Measurements from ENCODE around the gene SIAH1. TPM values are rescaled to one million over a fixed set of nuclear protein-coding genes. Genes with fewer than 3 reads are reported as not detected.
A peak's percentile ranks its signal among the peaks of the same experiment; 100 is the strongest.

Gene SIAH1
- total and polyA plus RNA-seq, 2 of the 8 experiments (the other 6 are each of a cell fraction or from before 2014, with no cell fraction given) = 19.5 to 33.9 TPM

DNA sequence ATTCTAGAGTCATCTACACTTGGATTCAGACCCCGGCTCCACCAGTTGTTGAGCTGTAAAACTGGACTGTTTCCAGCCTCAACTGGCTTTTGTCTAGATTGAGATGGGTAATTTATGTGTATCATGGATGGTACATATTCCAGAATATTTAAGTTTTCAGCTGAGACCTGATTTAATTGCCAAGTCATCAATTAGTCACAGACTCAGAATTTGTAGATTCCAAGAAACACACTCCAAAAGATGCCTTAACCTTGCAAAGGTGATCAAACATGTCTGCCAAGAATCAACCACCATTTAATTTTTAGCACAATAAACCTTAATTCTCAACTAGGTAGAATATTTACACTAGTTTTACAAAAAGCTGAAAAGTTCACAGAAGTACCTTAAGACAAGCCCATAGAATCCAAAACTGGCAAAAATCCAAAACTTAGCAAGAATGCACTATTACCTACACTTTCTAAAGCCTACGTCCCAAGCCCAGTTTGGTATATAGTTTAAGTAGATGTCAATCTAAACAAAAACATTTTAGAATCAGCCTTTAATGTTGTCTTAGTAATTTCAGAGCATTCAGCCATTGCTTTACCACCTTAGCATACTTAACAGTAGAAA, 17.7 kb downstream of the SIAH1 start:
- H3K4me2 ChIP-seq (ENCODE audit: insufficient read depth in 1 of 2, low read depth in 2 of 2, low read length in 2 of 2) = no peak overlapping the region
- no peak overlapping the region for H2BK20ac ChIP-seq (ENCODE audit: low read length)
- H3K9me3 ChIP-seq (ENCODE audit: insufficient read depth in 2 of 2, low read depth in 1 of 2, low read length in 1 of 2) = no peaks in the 10 kb centered on the region
- ChIA-PET CTCF (ENCODE audit: partially characterized antibody) (interaction anchor here (1.1 to 1.8 kb wide), 2 partner anchors 15 to 174 kb away, joined by 3 to 5 read pairs; no protein-coding TSS in a partner anchor), POLR2A (ENCODE audit: partially characterized antibody) (interaction anchor here (1.2 to 8.9 kb wide), 7 partner anchors 7 to 161 kb away, joined by 3 to 156 read pairs (median 17); partner anchors contain the start of gene SIAH1)
- H3K23me2 ChIP-seq (ENCODE audit: low read depth, low read length) = peaks cover 7% of the 10 kb centered on the region
- H3K79me1 ChIP-seq (ENCODE audit: low read depth, low read length) = peaks cover 11% of the 10 kb centered on the region
- no peak overlapping the region for H3K56ac ChIP-seq (replicated peaks; ENCODE audit: insufficient read length, low read depth, low read length)
- no peak overlapping the region for H3K9ac ChIP-seq (replicated peaks in 1 of 4; ENCODE audit: extremely low read depth in 1 of 4, low read depth in 3 of 4, low read length in 3 of 4)
- no peak overlapping the region for H2BK15ac ChIP-seq (ENCODE audit: low read length)
- no peaks in the 10 kb centered on the region for H3K36me3 ChIP-seq (ENCODE audit: control insufficient read depth in 2 of 4, insufficient read depth in 4 of 4, low read length in 3 of 4)
- FAIRE-seq (no peak), DNase-seq (ENCODE audit: low read depth in 1 of 2, low spot score in 2 of 2) (no peak)
- H4K91ac ChIP-seq (replicated peaks; ENCODE audit: insufficient read length, low read length) = no peak overlapping the region
- H3K4ac ChIP-seq (replicated peaks; ENCODE audit: insufficient read length, low read depth, low read length) = no peak overlapping the region
- TF ChIP-seq MAFK (IDR thresholded peaks at IDR 0.05; ENCODE audit: low read depth, low read length) (peak; percentile 56; the same call in 1 of the 2 replicates), EZH2 (IDR thresholded peaks at IDR 0.05; ENCODE audit: low read depth, low read length, severe bottlenecking) (no peak)
- H3K18ac ChIP-seq (ENCODE audit: extremely low read depth, low read length) = no peak overlapping the region
- no peak overlapping the region for H3K23ac ChIP-seq (ENCODE audit: insufficient read length)
- no peak overlapping the region for H2BK12ac ChIP-seq (ENCODE audit: low read depth, low read length)
- no peak overlapping the region for H3K4me3 ChIP-seq (ENCODE audit: extremely low read depth in 1 of 4, insufficient read depth in 2 of 4, low read depth in 3 of 4, low read length in 4 of 4)
- no peak overlapping the region for H3K14ac ChIP-seq (ENCODE audit: insufficient read length)
- H2BK5ac ChIP-seq (ENCODE audit: low read depth, low read length) = no peak overlapping the region
- no peak overlapping the region for H2BK120ac ChIP-seq (replicated peaks; ENCODE audit: low read depth, low read length)
- peaks cover 11 to 21% of the 10 kb centered on the region in 2 experiments for H4K20me1 ChIP-seq (replicated peaks in 1 of 2; ENCODE audit: control insufficient read depth in 1 of 2, insufficient read depth in 2 of 2, low read length in 2 of 2)
- no peak overlapping the region for H3K27ac ChIP-seq (ENCODE audit: low read depth, low read length)
- peaks cover 2 to 11% (median 6%) of the 10 kb centered on the region in 4 experiments; a peak in 5 of 7 replicates for H3K4me1 ChIP-seq (replicated peaks in 1 of 4; ENCODE audit: control insufficient read depth in 3 of 4, insufficient read depth in 4 of 4, low read length in 3 of 4)
- H3K79me2 ChIP-seq (ENCODE audit: control insufficient read depth in 1 of 2, insufficient read depth in 2 of 2, low read length in 2 of 2) = peaks cover 23 to 96% of the 10 kb centered on the region in 2 experiments
- no peak overlapping the region for H2AK5ac ChIP-seq (ENCODE audit: low read depth, low read length)
- H2AFZ ChIP-seq (ENCODE audit: low read length) = no peak overlapping the region
- no peak overlapping the region for H4K8ac ChIP-seq (ENCODE audit: extremely low read depth, insufficient read depth, low read length)
- 93% methylated on average over 2 of the region's 2 CpGs; no CpG with 5 or more reads in 1 of the 2 experiments for WGBS, 2 experiments (ENCODE audit: extremely low coverage in 1 of 2, insufficient coverage in 1 of 2, insufficient read length in 1 of 2, insufficient replicate concordance in 2 of 2, low coverage in 1 of 2, low lambda C conversion rate in 2 of 2, missing lambda C conversion rate in 1 of 2)
- no peak overlapping the region for H4K5ac ChIP-seq (ENCODE audit: insufficient read length, low read depth, low read length)
- no peaks in the 10 kb centered on the region for H3K27me3 ChIP-seq (replicated peaks in 1 of 4; ENCODE audit: control insufficient read depth in 3 of 4, extremely low read depth in 1 of 4, insufficient read depth in 3 of 4, low read length in 3 of 4)

Measured in H1 (cell line).